ENCODE measurements around the gene RAP1A. TPM values are rescaled to one million over a fixed set of nuclear protein-coding genes. Genes with fewer than 3 reads are reported as not detected.

RAP1A gene
- total RNA-seq, 4 donors from 2014 or later = 49.4 to 72.1 (median 57.9) TPM

DNA sequence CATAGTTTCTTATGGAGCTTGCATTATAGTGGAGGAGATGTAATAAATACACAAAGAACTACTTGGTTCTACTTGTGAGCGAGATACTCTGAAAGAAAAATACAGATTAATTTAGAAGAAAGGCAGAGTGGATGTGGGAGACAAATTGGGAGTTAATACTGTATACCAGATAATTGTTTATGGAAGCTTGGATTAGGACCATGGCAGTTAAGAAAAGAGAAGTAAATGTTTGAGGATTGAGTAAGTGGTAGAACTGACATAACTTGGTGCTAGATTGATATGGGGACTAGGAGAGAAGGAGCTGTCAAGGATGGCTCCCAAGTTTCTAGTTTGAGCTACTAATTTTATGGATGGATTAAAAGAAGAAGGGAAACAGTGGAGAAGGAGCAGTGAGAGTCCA is 72.3 kb downstream of the RAP1A start:
- Histone ChIP-seq H3K4me1 (peaks cover 8 to 9% of the 10 kb centered on the region in 2 donors), H3K27ac (no peak overlapping the region), H3K4me3 (no peak overlapping the region), H3K9me3 (no peaks in the 10 kb centered on the region), H3K27me3 (no peaks in the 10 kb centered on the region), H3K36me3 (peaks cover 2 to 21% of the 10 kb centered on the region in 2 donors)
- ATAC-seq (no peak), DNase-seq (no peak)
- no peak for TF ChIP-seq POLR2A (IDR thresholded peaks at IDR 0.05)
- TF ChIP-seq, protein P1, sequence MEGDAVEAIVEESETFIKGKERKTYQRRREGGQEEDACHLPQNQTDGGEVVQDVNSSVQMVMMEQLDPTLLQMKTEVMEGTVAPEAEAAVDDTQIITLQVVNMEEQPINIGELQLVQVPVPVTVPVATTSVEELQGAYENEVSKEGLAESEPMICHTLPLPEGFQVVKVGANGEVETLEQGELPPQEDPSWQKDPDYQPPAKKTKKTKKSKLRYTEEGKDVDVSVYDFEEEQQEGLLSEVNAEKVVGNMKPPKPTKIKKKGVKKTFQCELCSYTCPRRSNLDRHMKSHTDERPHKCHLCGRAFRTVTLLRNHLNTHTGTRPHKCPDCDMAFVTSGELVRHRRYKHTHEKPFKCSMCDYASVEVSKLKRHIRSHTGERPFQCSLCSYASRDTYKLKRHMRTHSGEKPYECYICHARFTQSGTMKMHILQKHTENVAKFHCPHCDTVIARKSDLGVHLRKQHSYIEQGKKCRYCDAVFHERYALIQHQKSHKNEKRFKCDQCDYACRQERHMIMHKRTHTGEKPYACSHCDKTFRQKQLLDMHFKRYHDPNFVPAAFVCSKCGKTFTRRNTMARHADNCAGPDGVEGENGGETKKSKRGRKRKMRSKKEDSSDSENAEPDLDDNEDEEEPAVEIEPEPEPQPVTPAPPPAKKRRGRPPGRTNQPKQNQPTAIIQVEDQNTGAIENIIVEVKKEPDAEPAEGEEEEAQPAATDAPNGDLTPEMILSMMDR (IDR thresholded peaks at IDR 0.05 in 4 of 5, conservative IDR thresholded peaks at IDR 0.05 in 1 of 5) = no peak
- intact Hi-C loops (cut with DNase I; ENCODE audit: low total_unique reads) (no loop called here), in situ Hi-C loops (cut with MboI; ENCODE audit: low sequenced_read_pairs in 4 of 4) (no loop called here)

DNA sequence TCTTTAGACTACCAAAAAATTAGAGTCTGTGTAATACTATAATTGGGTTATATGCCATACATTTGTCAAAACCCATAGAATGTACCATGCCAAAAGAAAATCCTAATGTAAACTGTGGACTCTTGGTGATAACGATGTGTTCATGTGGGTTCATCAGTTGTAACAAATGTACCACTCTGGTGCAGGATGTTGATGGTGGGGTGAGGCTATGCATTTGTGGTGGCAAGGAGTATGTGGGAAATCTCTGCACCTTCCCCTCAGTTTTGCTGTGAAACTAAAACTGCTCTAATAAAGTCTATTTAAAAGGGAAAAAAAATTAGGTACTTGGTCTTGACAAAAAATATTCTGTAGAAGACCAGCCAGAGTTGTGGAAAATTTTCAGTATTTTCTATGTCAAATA is 76.2 kb downstream of the RAP1A start:
- Histone ChIP-seq H3K9me3 (no peaks in the 10 kb centered on the region), H3K27ac (no peak overlapping the region), H3K27me3 (no peaks in the 10 kb centered on the region), H3K36me3 (peaks cover 2 to 58% of the 10 kb centered on the region in 2 donors), H3K4me1 (no peaks in the 10 kb centered on the region), H3K4me3 (no peak overlapping the region)
- in situ Hi-C loops (cut with MboI; ENCODE audit: low sequenced_read_pairs in 4 of 4) = no loop called here
- no peak for ATAC-seq
- intact Hi-C loops (cut with DNase I; ENCODE audit: low total_unique reads) = no loop called here
- no peak for DNase-seq
- TF ChIP-seq POLR2A (IDR thresholded peaks at IDR 0.05) = no peak
- TF ChIP-seq, protein P1 (IDR thresholded peaks at IDR 0.05 in 4 of 5, conservative IDR thresholded peaks at IDR 0.05 in 1 of 5) = no peak

- Histone ChIP-seq H3K4me3 (no peak overlapping the region), H3K27ac (no peak overlapping the region), H3K36me3 (peaks cover 0 to 64% of the 10 kb centered on the region in 2 donors), H3K4me1 (no peaks in the 10 kb centered on the region), H3K9me3 (no peaks in the 10 kb centered on the region), H3K27me3 (no peaks in the 10 kb centered on the region)
- intact Hi-C loops (cut with DNase I; ENCODE audit: low total_unique reads) = no loop called here
- ATAC-seq (no peak), DNase-seq (no peak)
- in situ Hi-C loops (cut with MboI; ENCODE audit: low sequenced_read_pairs in 4 of 4) = no loop called here
- TF ChIP-seq POLR2A (IDR thresholded peaks at IDR 0.05) = no peak
- TF ChIP-seq, protein P1 (IDR thresholded peaks at IDR 0.05 in 4 of 5, conservative IDR thresholded peaks at IDR 0.05 in 1 of 5) = no peak
Observed at GRCh38 chr1:111696330-111696729, 76.7 kb downstream of the RAP1A start.

DNA sequence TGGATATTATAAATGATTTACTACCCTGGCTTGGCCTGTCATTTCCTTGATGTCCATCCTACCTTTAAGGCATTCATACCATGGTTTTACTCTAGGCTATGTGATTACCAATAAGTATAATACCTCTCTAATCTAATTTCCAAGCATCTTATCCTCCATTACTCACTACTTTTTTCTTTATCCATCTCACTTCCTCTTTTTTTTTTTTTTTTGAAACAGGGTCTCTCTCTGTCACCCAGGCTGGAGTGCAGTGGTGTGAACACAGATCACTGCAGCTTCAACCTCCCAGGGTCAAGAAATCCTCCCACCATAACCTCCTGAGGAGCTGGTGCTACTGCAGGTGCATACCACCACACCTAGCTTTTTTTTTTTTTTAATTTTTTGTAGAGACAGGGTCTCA is 79.7 kb downstream of the RAP1A start:
- in situ Hi-C loops (cut with MboI; ENCODE audit: low sequenced_read_pairs in 4 of 4) (no loop called here), intact Hi-C loops (cut with DNase I; ENCODE audit: low total_unique reads) (no loop called here)
- ATAC-seq (no peak), DNase-seq (no peak)
- peaks cover 0 to 61% of the 10 kb centered on the region in 2 donors for H3K36me3 ChIP-seq
- H3K4me1 ChIP-seq = no peaks in the 10 kb centered on the region
- H3K9me3 ChIP-seq = no peaks in the 10 kb centered on the region
- no peak overlapping the region for H3K4me3 ChIP-seq
- no peaks in the 10 kb centered on the region for H3K27me3 ChIP-seq
- TF ChIP-seq POLR2A (IDR thresholded peaks at IDR 0.05) = no peak
- TF ChIP-seq, protein P1 (IDR thresholded peaks at IDR 0.05 in 4 of 5, conservative IDR thresholded peaks at IDR 0.05 in 1 of 5) = no peak
- H3K27ac ChIP-seq = no peak overlapping the region

- no peaks in the 10 kb centered on the region for H3K4me1 ChIP-seq
- no peak overlapping the region for H3K4me3 ChIP-seq
- in situ Hi-C loops (cut with MboI; ENCODE audit: low sequenced_read_pairs in 4 of 4) (no loop called here), intact Hi-C loops (cut with DNase I; ENCODE audit: low total_unique reads) (no loop called here)
- DNase-seq (no peak), ATAC-seq (no peak)
- no peaks in the 10 kb centered on the region for H3K9me3 ChIP-seq
- peaks cover 3 to 77% of the 10 kb centered on the region in 2 donors for H3K36me3 ChIP-seq
- no peak overlapping the region for H3K27ac ChIP-seq
- H3K27me3 ChIP-seq = no peaks in the 10 kb centered on the region
- TF ChIP-seq POLR2A (IDR thresholded peaks at IDR 0.05) = no peak
- TF ChIP-seq, protein P1 (IDR thresholded peaks at IDR 0.05 in 4 of 5, conservative IDR thresholded peaks at IDR 0.05 in 1 of 5) = no peak
Observed at GRCh38 chr1:111702504-111703050, 83.0 kb downstream of the RAP1A start.

Measured in gastrocnemius medialis (tissue), 4 donors.